GM19395 (cell line): ENCODE data around the gene ZBTB16.

Source experiments
- ATAC-seq: cut with Tn5 transposase; IDR thresholded peaks from one replicate; pipeline ENCODE4 v1.9.1; 2021; ENCODE audit warnings: mild to moderate bottlenecking, moderate library complexity; ENCODE audit not compliant: unreplicated experiment

Gene ZBTB16

GRCh38 chr11:114272311-114272710 lies 212.8 kb downstream of the ZBTB16 start:
- ATAC-seq, result no peak

DNA sequence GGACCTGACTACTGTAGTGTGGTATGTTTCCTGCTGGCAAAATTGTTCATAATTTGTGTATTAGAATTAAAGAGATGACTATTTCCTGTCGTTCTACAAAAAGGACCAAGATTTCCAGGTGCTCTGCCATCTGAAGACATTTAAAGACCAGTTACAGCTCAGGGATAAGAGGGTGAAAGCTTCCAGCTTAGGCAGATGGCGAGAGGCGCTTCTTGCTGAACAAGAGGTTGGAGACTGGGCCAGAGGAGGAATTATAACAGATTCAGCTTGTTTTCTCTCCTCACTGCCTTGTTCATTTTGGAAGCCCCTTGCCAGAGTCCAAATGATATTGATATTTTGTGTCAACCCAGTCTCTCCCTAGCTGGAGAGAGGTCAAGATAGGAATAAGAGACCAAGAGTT lies 213.6 kb downstream of the ZBTB16 start:
- ATAC-seq, result no peak

DNA sequence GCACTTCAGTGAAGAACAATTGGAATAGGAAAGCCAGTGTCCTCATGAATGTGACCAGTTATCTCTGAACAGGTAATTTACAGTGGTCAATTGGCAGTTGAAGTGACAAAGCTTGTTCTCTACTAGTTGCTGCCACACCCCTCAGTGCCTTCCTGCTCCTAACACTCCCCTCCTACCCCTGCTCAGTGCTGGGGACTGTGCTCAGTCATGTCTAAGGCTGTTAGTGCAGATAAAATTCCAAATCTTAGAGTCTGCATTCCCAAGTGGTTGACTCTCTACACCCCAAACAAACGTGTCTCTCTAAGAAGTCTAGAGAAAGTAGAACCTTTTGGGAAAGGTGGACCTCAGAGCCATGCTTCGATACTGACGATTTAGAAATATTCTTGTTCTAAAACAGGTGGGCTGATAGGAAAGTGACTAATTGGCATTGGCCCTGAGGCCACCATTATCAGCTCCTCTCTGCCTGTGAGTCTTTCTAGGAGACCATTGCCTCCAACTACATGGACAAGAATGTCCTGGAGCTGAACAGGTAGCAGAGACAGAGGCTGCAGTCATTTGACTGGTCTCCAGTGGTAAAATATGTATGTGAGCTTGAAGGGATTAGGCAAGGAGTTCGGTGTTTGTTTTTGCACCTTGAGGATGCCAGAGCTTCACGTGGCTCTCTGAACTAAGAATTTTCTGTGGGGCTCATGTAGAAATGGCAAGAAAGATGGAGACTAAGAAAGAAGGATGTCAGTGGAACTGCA lies 214.6 kb downstream of the ZBTB16 start:
- ATAC-seq, result no peak

DNA sequence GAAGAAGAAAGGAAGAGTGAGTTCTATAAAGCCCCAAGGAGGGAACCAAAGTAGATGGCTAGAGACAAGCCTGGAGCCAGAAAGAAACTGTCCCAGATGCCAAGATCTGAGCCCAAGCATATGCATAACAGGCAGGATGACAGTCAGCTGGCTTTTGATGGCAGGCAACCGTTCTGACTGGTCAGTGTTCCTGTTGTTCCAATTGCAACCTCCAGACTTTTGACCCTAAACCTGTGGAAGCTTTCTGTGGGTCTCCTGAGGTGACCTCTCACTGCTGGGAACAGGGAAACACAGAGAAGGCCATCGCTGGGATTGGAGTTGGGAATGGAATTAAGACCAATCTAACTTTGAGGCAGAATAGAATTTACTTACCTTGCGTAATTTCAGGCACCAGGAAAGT lies 215.1 kb downstream of the ZBTB16 start:
- ATAC-seq, result no peak

DNA sequence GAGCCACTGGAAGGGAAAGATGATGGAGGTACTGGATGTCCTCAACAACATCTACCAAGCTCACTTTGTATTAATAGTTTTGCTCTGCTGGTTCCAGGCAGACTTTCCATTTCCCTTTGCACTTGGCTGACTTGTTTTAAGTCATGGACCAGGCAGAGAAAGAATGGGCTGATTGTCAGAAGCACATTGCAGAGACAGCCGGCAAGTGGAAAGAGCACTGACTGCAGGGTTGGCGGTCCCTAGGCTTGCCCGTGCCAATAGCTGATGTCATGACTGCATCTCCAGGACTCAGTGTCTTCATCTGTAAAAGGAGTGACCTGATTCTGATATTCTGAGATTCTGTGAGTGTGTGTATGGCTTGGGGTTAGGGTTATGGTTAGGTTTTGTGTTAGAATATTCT lies 215.8 kb downstream of the ZBTB16 start:
- ATAC-seq, result no peak

GRCh38 chr11:114276077-114276476 lies 216.6 kb downstream of the ZBTB16 start:
- ATAC-seq, result no peak

- no peak for ATAC-seq
These were observed 218.3 kb downstream of the ZBTB16 start for GRCh38 chr11:114277637-114278341.

- ATAC-seq, result no peak
These were observed 219.0 kb downstream of the ZBTB16 start for GRCh38 chr11:114278342-114279065.

DNA sequence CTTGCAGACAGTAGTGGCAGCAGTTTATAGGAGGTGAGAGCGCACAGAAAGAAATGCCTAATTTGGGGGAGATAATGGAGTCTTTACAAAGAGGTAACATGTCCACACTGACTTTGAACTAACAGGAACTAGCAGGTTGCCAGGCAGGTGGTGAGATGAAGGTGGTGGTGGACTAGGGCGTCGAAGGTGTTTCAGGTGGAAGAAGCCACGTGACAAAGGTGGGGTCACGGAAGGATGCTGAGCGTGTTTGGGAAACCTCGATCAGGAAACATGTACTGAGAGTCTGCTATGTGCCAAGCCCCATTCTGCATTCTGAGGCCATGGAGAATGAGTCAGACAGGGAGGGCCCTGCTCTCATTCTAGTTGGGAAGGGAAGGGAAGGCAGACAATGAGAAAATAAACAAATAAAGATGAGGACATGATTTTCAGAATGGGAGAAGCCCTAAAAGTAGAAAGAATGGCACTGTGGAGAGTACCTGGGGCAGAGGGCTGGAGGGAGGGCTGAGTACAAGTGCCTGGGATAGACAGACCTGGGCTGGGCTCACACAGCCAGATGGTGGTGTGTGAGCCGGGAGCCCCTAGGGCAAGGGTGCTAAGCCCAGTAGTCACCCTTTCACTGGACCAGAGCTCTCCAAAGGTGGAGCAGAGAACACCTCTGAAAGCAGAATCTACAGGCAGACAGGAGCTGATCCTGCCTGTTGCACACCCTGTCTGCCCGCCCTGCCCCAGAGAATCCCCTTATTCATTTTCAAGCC lies 220.5 kb downstream of the ZBTB16 start:
- ATAC-seq, result no peak

GRCh38 chr11:114280696-114281095 lies 221.2 kb downstream of the ZBTB16 start:
- ATAC-seq, result no peak

- no peak for ATAC-seq
These were observed 222.0 kb downstream of the ZBTB16 start for GRCh38 chr11:114281388-114281956.

DNA sequence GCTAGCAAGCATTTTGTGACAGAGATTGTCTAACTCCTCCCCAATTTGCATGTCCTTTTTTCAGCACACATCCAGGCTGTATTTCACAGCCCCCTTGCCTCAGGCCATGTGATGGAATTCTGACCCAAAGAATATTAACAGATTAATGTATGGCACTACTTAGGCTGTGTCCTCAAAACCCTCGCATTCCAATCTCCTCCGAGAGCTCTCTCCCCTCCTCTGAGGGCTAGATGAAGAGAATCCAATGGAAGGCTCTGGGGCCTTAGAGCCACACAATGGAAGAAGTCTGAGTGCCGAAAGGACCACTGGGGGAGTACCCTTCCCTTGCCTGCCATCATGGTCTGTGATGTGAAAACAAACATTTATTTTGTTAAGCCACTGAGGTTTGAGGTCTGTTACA lies 223.0 kb downstream of the ZBTB16 start:
- no peak for ATAC-seq

- no peak for ATAC-seq
These were observed 223.9 kb downstream of the ZBTB16 start for GRCh38 chr11:114283422-114283821.

- no peak for ATAC-seq
These were observed 224.5 kb downstream of the ZBTB16 start for GRCh38 chr11:114284021-114284420.

DNA sequence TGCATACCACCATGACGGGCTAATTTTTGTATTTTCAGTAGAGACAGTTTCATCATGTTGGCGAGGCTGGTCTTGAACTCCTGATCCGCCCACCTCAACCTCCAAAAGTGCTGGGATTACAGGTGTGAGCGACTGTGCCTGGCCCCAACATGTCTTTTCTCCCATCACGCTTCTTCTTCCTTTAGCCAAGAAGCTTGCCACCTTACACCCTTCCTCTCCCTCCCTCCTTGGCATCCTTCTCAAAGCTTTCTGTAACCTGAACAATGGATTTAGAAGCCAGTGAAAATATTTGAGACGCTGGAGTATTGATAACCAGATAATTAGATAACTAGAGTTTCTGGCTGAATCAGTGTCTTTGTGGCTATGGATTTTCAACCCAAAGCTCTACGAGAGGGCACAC lies 225.4 kb downstream of the ZBTB16 start:
- no peak for ATAC-seq

DNA sequence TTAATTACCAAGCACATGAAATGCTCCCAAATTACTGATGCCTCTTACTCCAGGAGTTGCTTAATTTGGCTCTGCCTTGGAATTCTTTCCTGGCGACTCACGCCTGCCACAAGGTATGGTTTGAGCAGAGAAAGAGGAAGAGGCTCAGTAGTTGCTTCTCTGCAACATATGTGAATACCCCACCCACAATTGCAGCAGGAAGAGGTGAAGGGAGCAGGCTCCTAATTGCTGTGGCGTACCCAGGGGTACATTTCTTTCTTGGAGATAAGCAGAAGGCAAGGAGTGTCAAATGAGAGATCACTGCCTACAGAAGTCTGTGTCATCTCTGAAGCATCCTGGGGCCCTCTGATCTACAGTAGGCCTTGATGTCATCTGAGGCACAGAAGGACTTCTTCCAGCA lies 226.1 kb downstream of the ZBTB16 start:
- ATAC-seq, result no peak

DNA sequence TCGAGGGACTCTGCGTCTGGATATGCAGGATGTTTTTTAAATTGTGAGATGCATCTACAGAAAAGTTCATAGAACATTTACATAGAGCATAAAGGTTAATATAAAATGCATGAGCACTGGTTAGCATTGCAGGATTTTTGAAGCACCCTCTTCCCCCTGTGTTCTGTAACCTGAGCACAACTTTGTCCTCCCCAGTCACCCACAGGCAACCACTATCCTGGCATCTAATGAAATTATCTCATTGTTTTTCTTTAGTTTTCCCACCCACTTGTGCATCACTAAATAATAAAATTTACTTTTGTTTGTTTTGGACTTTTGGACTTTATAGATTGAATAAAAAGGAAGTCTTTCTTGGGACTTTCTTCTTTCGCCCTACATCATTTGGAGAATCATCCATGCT lies 226.7 kb downstream of the ZBTB16 start:
- no peak for ATAC-seq

- no peak for ATAC-seq
These were observed 227.6 kb downstream of the ZBTB16 start for GRCh38 chr11:114287154-114287553.

DNA sequence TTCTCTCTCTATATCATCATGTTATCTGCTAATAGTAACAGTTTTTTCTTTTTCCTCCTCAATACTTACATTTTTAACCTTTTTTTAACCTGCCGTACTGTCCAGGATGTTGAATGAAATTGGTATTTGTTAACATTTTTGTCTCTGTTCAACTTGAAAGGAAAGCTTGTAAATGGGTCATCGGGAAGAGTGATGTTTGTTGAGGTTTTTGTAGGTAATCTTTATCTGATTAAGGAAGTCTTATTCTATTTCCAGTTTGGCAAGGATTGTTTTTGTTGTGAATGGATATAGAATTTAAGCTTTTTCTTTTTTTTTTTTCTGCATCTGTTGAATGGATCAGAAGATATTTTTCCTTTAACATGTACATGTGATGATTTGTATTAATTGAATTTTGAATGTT lies 228.6 kb downstream of the ZBTB16 start:
- no peak for ATAC-seq

DNA sequence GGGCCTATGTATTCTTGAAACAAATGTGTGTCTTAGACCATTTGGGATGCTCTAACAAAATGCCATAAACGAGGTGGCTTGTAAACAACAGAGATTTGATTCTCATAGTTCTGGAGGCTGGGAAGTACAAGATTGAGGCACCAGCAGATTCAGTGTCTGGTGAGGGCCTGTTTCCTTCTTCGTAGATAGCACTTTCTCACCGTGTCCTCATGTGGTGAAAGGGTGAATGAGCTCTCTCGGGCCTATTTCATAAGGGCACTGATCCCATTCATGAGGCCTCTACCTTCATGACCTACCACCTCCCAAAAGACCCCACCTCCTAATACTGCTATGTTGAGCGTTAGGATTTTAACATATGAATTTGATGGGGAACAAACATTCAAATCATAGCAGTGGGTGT lies 230.3 kb downstream of the ZBTB16 start:
- no peak for ATAC-seq
